Measurements from ENCODE around the gene RNASEH2C. TPM values are rescaled to one million over a fixed set of nuclear protein-coding genes. Genes with fewer than 3 reads are reported as not detected.

The RNASEH2C gene
- total and polyA plus RNA-seq, 2 of the 13 experiments (the other 11 are each of a cell fraction or from before 2014, with no cell fraction given), result 27.4 to 50.9 TPM

GRCh38 chr11:65742353-65742752 lies 21.8 kb upstream of the RNASEH2C start:
- DNase-seq (ENCODE audit: low spot score) (no peak), FAIRE-seq (no peak), ATAC-seq (no peak)
- H3K9ac ChIP-seq (ENCODE audit: insufficient read depth, low read depth, low read length), result no peak overlapping the region
- H3K4me3 ChIP-seq (replicated peaks in 1 of 3; ENCODE audit: insufficient read depth in 1 of 3, low read depth in 2 of 3, low read length in 3 of 3), result no peak overlapping the region
- H3K36me3 ChIP-seq (replicated peaks in 1 of 2; ENCODE audit: control insufficient read depth in 1 of 2, insufficient read depth in 2 of 2, low read length in 2 of 2), result no peaks in the 10 kb centered on the region
- no TSS peak for BruUV-seq (replicated peaks)
- POLR2A ChIA-PET, result no interaction called here
- no peak overlapping the region for H2AFZ ChIP-seq (ENCODE audit: low read length)
- no peak overlapping the region for H3K4me2 ChIP-seq (ENCODE audit: low read depth, low read length)
- H3K4me1 ChIP-seq (ENCODE audit: insufficient read depth, low read length), result peaks cover 8% of the 10 kb centered on the region
- no peak for TF ChIP-seq KLF15 (CRISPR knock-in tag; IDR thresholded peaks at IDR 0.05; ENCODE audit: borderline replicate concordance)
- no peak for TF ChIP-seq SP5 (CRISPR knock-in tag; IDR thresholded peaks at IDR 0.05; ENCODE audit: borderline replicate concordance, low read depth)
- TF ChIP-seq, protein P1, sequence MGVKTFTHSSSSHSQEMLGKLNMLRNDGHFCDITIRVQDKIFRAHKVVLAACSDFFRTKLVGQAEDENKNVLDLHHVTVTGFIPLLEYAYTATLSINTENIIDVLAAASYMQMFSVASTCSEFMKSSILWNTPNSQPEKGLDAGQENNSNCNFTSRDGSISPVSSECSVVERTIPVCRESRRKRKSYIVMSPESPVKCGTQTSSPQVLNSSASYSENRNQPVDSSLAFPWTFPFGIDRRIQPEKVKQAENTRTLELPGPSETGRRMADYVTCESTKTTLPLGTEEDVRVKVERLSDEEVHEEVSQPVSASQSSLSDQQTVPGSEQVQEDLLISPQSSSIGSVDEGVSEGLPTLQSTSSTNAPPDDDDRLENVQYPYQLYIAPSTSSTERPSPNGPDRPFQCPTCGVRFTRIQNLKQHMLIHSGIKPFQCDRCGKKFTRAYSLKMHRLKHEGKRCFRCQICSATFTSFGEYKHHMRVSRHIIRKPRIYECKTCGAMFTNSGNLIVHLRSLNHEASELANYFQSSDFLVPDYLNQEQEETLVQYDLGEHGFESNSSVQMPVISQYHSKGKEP (CRISPR knock-in tag; IDR thresholded peaks at IDR 0.05), result no peak
- TF ChIP-seq, protein P2, sequence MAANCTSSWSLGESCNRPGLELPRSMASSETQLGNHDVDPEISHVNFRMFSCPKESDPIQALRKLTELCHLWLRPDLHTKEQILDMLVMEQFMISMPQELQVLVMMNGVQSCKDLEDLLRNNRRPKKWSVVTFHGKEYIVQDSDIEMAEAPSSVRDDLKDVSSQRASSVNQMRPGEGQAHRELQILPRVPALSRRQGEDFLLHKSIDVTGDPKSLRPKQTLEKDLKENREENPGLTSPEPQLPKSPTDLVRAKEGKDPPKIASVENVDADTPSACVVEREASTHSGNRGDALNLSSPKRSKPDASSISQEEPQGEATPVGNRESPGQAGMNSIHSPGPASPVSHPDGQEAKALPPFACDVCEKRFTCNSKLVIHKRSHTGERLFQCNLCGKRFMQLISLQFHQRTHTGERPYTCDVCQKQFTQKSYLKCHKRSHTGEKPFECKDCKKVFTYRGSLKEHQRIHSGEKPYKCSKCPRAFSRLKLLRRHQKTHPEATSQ (CRISPR knock-in tag; IDR thresholded peaks at IDR 0.05; ENCODE audit: borderline replicate concordance), result no peak
- no peak for TF ChIP-seq MXI1 (IDR thresholded peaks at IDR 0.05; ENCODE audit: borderline replicate concordance, low read depth, low read length)
- TF ChIP-seq ADNP (CRISPR knock-in tag; IDR thresholded peaks at IDR 0.05), result no peak
- TF ChIP-seq ZKSCAN1 (IDR thresholded peaks at IDR 0.05; ENCODE audit: low read length), result no peak
- TF ChIP-seq IKZF4 (CRISPR knock-in tag; IDR thresholded peaks at IDR 0.05; ENCODE audit: borderline replicate concordance, low read depth, not compliant biosample characterization), result no peak
- no peak for TF ChIP-seq BORCS8-MEF2B (CRISPR knock-in tag; IDR thresholded peaks at IDR 0.05)
- TF ChIP-seq, protein P3, sequence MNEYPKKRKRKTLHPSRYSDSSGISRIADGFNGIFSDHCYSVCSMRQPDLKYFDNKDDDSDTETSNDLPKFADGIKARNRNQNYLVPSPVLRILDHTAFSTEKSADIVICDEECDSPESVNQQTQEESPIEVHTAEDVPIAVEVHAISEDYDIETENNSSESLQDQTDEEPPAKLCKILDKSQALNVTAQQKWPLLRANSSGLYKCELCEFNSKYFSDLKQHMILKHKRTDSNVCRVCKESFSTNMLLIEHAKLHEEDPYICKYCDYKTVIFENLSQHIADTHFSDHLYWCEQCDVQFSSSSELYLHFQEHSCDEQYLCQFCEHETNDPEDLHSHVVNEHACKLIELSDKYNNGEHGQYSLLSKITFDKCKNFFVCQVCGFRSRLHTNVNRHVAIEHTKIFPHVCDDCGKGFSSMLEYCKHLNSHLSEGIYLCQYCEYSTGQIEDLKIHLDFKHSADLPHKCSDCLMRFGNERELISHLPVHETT (CRISPR knock-in tag; conservative IDR thresholded peaks at IDR 0.05), result no peak
- TF ChIP-seq, protein P4, sequence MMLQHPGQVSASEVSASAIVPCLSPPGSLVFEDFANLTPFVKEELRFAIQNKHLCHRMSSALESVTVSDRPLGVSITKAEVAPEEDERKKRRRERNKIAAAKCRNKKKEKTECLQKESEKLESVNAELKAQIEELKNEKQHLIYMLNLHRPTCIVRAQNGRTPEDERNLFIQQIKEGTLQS (CRISPR knock-in tag; IDR thresholded peaks at IDR 0.05), result no peak
- no peak for TF ChIP-seq CEBPG (CRISPR knock-in tag; IDR thresholded peaks at IDR 0.05)
- TF ChIP-seq KAT8 (CRISPR knock-in tag; IDR thresholded peaks at IDR 0.05), result no peak
- no peak for TF ChIP-seq NPAS2 (CRISPR knock-in tag; IDR thresholded peaks at IDR 0.05; ENCODE audit: borderline replicate concordance)
- no peak for TF ChIP-seq ARID4A (CRISPR knock-in tag; IDR thresholded peaks at IDR 0.05; ENCODE audit: borderline replicate concordance)
- no peak for TF ChIP-seq JUNB (CRISPR knock-in tag; IDR thresholded peaks at IDR 0.05; ENCODE audit: borderline replicate concordance)
- no peak for TF ChIP-seq KLF6 (CRISPR knock-in tag; IDR thresholded peaks at IDR 0.05)
- H3K27ac ChIP-seq (ENCODE audit: extremely low read length, insufficient read depth, low read length), result no peak overlapping the region
- no peaks in the 10 kb centered on the region for H3K9me3 ChIP-seq (ENCODE audit: low read length)
- 61% methylated on average over 1 of the region's 1 CpG for WGBS (ENCODE audit: low lambda C conversion rate)
- no peaks in the 10 kb centered on the region for H4K20me1 ChIP-seq (ENCODE audit: insufficient read depth, low read length)
- no peaks in the 10 kb centered on the region for H3K27me3 ChIP-seq (ENCODE audit: control insufficient read depth in 1 of 2, insufficient read depth in 2 of 2, low read length in 2 of 2)
- intact Hi-C loops (cut with micrococcal nuclease; ENCODE audit: unreplicated experiment), result no loop called here
- CTCF ChIA-PET (ENCODE audit: low intra/inter-chr PET ratio, low total read pairs), result no interaction called here
- H3K79me2 ChIP-seq (ENCODE audit: insufficient read depth, low read length), result no peaks in the 10 kb centered on the region
- in situ Hi-C loops (cut with HindIII; ENCODE audit: extremely low pct_ligation_motif_present, low pct_unique_long_range_greater_than_20kb), result loop anchor here (5.0 kb wide), 1 partner anchor 75 kb away; no protein-coding TSS in a partner anchor
